GM19452 (cell line): ENCODE data around the gene SCGB3A2.
A peak's percentile ranks its signal among the peaks of the same experiment; 100 is the strongest.

Source experiments
- ATAC-seq: cut with Tn5 transposase; IDR thresholded peaks from one replicate; pipeline ENCODE4 v1.9.1; 2021; ENCODE audit not compliant: unreplicated experiment

Gene SCGB3A2

GRCh38 chr5:147878066-147878759, at the start of gene SCGB3A2:
SCGB3A2 (plus strand) TSS chr5:147878711; CDS start chr5:147878804, 93 bp downstream.
- no peak for ATAC-seq

GRCh38 chr5:147830035-147830434, 48.5 kb upstream of the SCGB3A2 start:
- no peak for ATAC-seq

GRCh38 chr5:147831465-147831864, 47.0 kb upstream of the SCGB3A2 start, which contains the start of gene SPINK1:
SPINK1 (minus strand) TSS chr5:147831671; CDS start chr5:147831577, 94 bp downstream.
- ATAC-seq: no peak

GRCh38 chr5:147832541-147832940, 46.0 kb upstream of the SCGB3A2 start:
- ATAC-seq: no peak

- ATAC-seq: no peak
Observed at GRCh38 chr5:147835386-147835798, 43.1 kb upstream of the SCGB3A2 start.

GRCh38 chr5:147836439-147836838, 42.1 kb upstream of the SCGB3A2 start:
- ATAC-seq: no peak

GRCh38 chr5:147842869-147843268, 35.6 kb upstream of the SCGB3A2 start:
- no peak for ATAC-seq

GRCh38 chr5:147844846-147845245, 33.7 kb upstream of the SCGB3A2 start:
- ATAC-seq: no peak

- ATAC-seq: no peak
Observed at GRCh38 chr5:147845618-147846017, 32.9 kb upstream of the SCGB3A2 start.

- ATAC-seq: no peak
Observed at GRCh38 chr5:147849226-147849625, 29.3 kb upstream of the SCGB3A2 start.

- no peak for ATAC-seq
Observed at GRCh38 chr5:147851578-147851977, 26.9 kb upstream of the SCGB3A2 start.

GRCh38 chr5:147852365-147852764, 26.1 kb upstream of the SCGB3A2 start:
- no peak for ATAC-seq

GRCh38 chr5:147853372-147853987, 25.0 kb upstream of the SCGB3A2 start:
- ATAC-seq: no peak

GRCh38 chr5:147854331-147854730, 24.2 kb upstream of the SCGB3A2 start:
- ATAC-seq: no peak

GRCh38 chr5:147854894-147855773, 23.4 kb upstream of the SCGB3A2 start:
- ATAC-seq: no peak

- no peak for ATAC-seq
Observed at GRCh38 chr5:147855774-147856069, 22.8 kb upstream of the SCGB3A2 start.

- no peak for ATAC-seq
Observed at GRCh38 chr5:147856801-147857200, 21.7 kb upstream of the SCGB3A2 start.

GRCh38 chr5:147857302-147858129, 21.0 kb upstream of the SCGB3A2 start:
- peak; percentile 81 for ATAC-seq

- ATAC-seq: no peak
Observed at GRCh38 chr5:147858565-147858964, 19.9 kb upstream of the SCGB3A2 start.

- no peak for ATAC-seq
Observed at GRCh38 chr5:147859962-147860640, 18.4 kb upstream of the SCGB3A2 start.
